Transverse colon (tissue), 4 donors: ENCODE results near the gene TLN1. TPM values are rescaled to one million over a fixed set of nuclear protein-coding genes. Genes with fewer than 3 reads are reported as not detected.

Source experiments
- DNase-seq: peaks from one replicate; pipeline ENCODE4 v3.0.0-alpha.2; 2019
- H3K27ac ChIP-seq, 4 donors: fragments of 200-600 bp; sonication (generic); 2 replicates each; pipeline ENCODE4 v1.5.1; 2016 to 2018; ENCODE audit warnings: inconsistent platforms in 4 of 4
- H3K27me3 ChIP-seq: fragments of 200-600 bp; sonication (generic); 2 replicates; pipeline ENCODE4 v1.5.1; 2017; ENCODE audit warnings: inconsistent platforms
- H3K36me3 ChIP-seq, 4 donors: fragments of 200-600 bp; sonication (generic); 2 replicates each; pipeline ENCODE4 v1.5.1; 2017 to 2019; ENCODE audit warnings: inconsistent platforms in 4 of 4
- H3K4me1 ChIP-seq, 4 donors: fragments of 200-600 bp; sonication (generic); 2 replicates each; pipeline ENCODE4 v1.5.1; 2017 to 2020; ENCODE audit warnings: inconsistent platforms in 4 of 4
- H3K4me3 ChIP-seq, 4 donors: fragments of 200-600 bp; sonication (generic); 1 replicate in 1 of 4; 2 replicates in 3 of 4; pipeline versions ENCODE4 v1.5.1 to v1.6.1; 2017 to 2019; ENCODE audit warnings: inconsistent platforms in 4 of 4
- H3K9me3 ChIP-seq, 2 donors: fragments of 200-600 bp; sonication (generic); 2 replicates each; pipeline ENCODE4 v1.5.1; 2017 to 2019; ENCODE audit warnings: inconsistent platforms in 2 of 2
- EP300 ChIP-seq: sonication (generic); formaldehyde crosslinking; IDR thresholded peaks from one replicate; pipeline ENCODE4 v1.6.1; 2017; ENCODE audit warnings: antibody characterized with exemption, low read depth
- POLR2A ChIP-seq: fragments of 450-650 bp; IDR thresholded peaks from one replicate; pipeline ENCODE4 v1.6.1; 2016; ENCODE audit warnings: antibody characterized with exemption, mild to moderate bottlenecking, moderate library complexity
- POLR2AphosphoS5 ChIP-seq, 3 donors: sonication (generic); formaldehyde crosslinking; IDR thresholded peaks; one replicate each; pipeline ENCODE4 v1.6.1; 2016; ENCODE audit warnings: antibody characterized with exemption in 3 of 3
- WGBS, 2 donors: methylation state at CpG; one replicate each; pipeline ENCODE4 v1.1.5; 2018; ENCODE audit warnings: low coverage in 1 of 2; 5-methylcytosine and 5-hydroxymethylcytosine counted together
- in situ Hi-C, 4 donors: fragments of 200-750 bp; cut with MboI; loops; one replicate each; pipeline versions ENCODE4 v1.15.0 to v1.15.1; 2017; ENCODE audit warnings: low sequenced_read_pairs in 3 of 4, low pct_ligation_motif_present in 1 of 4, low pct_unique_long_range_greater_than_20kb in 1 of 4
- intact Hi-C: fragments of 100-400 bp; cut with DNase I; formaldehyde crosslinking; loops from one replicate; pipeline ENCODE4 v1.15.1; 2023; ENCODE audit warnings: low total_unique reads
- total RNA-seq, 4 donors: library from RNA; depleted of rRNA; stranded (reverse); fragments of >200 nt; gene quantifications; one replicate each; pipeline ENCODE4 v1.1.0, GENCODE V29; 2016
- TF ChIP-seq, protein P1 (sequence below), 5 experiments: fragments of 200-600 bp in 3 of 5; fragments of 450-650 bp in 2 of 5; sonication (generic) in 3 of 5; IDR thresholded peaks; 1 replicate in 2 of 5; 2 replicates in 3 of 5; pipeline ENCODE4 v1.5.1; 2016 to 2017; ENCODE audit warnings: antibody characterized with exemption in 5 of 5, inconsistent platforms in 3 of 5, mild to moderate bottlenecking in 2 of 5, moderate library complexity in 1 of 5

Gene TLN1
- total RNA-seq, 4 donors from 2014 or later = 158 to 328 (median 177) TPM

DNA sequence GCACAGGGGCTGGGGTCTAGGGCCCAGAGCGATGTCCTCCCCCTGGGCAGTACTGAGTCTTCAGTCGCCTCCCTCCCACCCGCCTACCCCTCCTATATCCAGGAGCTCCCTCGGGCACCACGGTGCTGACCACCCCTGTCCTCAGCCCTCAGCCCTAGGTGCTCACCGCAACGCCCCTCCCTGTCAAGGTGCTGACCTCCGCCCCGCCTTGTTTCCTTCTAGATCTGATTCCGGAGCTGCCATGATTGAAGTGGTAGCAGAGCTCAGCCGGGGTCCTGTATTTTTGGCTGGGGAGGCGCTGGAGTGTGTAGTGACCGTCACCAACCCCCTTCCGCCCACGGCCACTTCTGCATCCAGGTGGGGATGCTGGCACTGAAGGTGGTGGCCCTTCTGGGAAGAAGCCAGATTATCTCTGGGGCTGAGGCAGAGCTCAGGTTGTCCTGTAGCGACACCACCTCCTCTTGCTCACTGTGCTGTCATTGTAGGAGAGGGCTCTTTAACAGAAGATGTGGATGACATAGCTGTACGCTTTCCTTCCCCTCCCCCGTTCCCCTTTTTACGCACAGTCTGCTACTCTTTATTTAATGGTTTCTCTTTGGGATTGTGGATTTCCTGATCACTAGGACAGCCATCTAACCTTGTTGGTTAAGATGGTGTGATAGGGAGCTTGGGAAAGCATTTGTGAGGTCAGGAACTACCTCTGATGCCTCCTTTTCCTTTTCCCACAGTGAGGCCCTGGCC lies 17.7 kb upstream of the TLN1 start:
- H3K4me1 ChIP-seq = peaks cover 6 to 45% (median 38%) of the 10 kb centered on the region in 4 donors
- TF ChIP-seq POLR2AphosphoS5 (IDR thresholded peaks at IDR 0.05) = no peak
- no peak for TF ChIP-seq EP300
- TF ChIP-seq, protein P1, sequence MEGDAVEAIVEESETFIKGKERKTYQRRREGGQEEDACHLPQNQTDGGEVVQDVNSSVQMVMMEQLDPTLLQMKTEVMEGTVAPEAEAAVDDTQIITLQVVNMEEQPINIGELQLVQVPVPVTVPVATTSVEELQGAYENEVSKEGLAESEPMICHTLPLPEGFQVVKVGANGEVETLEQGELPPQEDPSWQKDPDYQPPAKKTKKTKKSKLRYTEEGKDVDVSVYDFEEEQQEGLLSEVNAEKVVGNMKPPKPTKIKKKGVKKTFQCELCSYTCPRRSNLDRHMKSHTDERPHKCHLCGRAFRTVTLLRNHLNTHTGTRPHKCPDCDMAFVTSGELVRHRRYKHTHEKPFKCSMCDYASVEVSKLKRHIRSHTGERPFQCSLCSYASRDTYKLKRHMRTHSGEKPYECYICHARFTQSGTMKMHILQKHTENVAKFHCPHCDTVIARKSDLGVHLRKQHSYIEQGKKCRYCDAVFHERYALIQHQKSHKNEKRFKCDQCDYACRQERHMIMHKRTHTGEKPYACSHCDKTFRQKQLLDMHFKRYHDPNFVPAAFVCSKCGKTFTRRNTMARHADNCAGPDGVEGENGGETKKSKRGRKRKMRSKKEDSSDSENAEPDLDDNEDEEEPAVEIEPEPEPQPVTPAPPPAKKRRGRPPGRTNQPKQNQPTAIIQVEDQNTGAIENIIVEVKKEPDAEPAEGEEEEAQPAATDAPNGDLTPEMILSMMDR (IDR thresholded peaks at IDR 0.05) = no peak
- no peak for TF ChIP-seq POLR2A
- in situ Hi-C loops = loop anchor here in 1 of 4 donors (10.0 kb wide), 1 partner anchor 95 kb away; the partner anchor contains the start of genes CCDC107, RMRP and SIT1
- WGBS, 2 donors = 2% methylated on average over 18 of the region's 19 CpGs; no CpG with 5 or more reads in 1 of the 2 donors
- H3K27me3 ChIP-seq = no peaks in the 10 kb centered on the region
- no peaks in the 10 kb centered on the region for H3K9me3 ChIP-seq
- H3K27ac ChIP-seq = peak overlapping the region; percentile 92 to 97 (median 94)
- peak; percentile 75 for DNase-seq
- peak overlapping the region; percentile 20 to 93 (median 72) for H3K4me3 ChIP-seq
- H3K36me3 ChIP-seq = peaks cover 0 to 24% (median 10%) of the 10 kb centered on the region in 4 donors
- intact Hi-C loops = no loop called here

DNA sequence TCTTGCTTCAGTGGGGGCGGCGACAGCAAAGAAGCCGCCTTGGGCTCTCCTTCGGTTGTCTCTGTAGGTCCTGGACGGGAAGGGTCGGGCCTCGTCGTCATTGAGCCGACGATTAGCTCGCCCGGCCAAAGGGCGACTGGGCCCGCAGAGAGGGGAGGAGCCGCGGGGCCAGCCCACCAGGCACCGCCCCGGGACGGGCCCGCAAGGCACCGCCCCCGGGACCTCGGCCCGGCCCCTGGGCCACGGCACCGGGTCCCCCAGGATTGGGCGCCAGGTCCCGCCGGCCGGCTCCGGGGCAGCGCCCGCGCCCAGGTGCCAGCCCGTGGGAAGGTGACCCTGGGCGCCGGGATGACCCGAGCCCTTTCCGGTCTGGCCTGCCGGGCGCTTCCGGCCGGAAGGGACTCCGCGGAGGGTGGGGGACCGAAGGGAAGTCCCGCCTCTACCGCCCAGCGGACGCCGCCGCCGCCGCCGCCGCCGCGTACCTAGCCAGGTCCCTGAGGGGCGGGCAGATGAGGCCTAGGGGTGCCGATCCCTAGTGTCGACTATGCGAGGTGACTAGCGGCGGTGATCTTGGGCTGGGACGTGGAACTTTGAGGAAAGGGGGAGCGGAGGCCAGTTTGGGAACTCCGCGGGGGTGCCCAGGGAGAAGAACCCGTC lies 17.0 kb upstream of the TLN1 start, which contains the start of the genes GBA2 and RGP1:
Gene GBA2, minus strand, starts transcription at position 371 of the 657 bp plus-strand sequence. CDS start 524 bp downstream, outside the sequence.
Gene RGP1, plus strand, starts transcription at position 430 of the 657 bp plus-strand sequence. CDS start 469 bp downstream, outside the sequence.
- intact Hi-C loops = no loop called here
- Histone ChIP-seq H3K27me3 (no peaks in the 10 kb centered on the region), H3K9me3 (no peaks in the 10 kb centered on the region), H3K4me1 (peaks cover 6 to 47% (median 38%) of the 10 kb centered on the region in 4 donors), H3K36me3 (peaks cover 0 to 31% (median 10%) of the 10 kb centered on the region in 4 donors), H3K27ac (peak within 1 kb of the TSS; percentile 92 to 97 (median 94)), H3K4me3 (peak within 1 kb of the TSS; percentile 20 to 93 (median 72))
- peak; percentile 20 for TF ChIP-seq EP300
- TF ChIP-seq, protein P1 (IDR thresholded peaks at IDR 0.05) = no peak
- TF ChIP-seq POLR2AphosphoS5 (IDR thresholded peaks at IDR 0.05) = peak; percentile 70 to 84 (median 73)
- TF ChIP-seq POLR2A = peak; percentile 85
- 1% methylated on average over 35 of the region's 69 CpGs; no CpG with 5 or more reads in 1 of the 2 donors for WGBS, 2 donors
- peak; percentile 91 for DNase-seq
- in situ Hi-C loops = loop anchor here in 1 of 4 donors (10.0 kb wide), 1 partner anchor 94 kb away; the partner anchor contains the start of genes CCDC107, RMRP and SIT1

DNA sequence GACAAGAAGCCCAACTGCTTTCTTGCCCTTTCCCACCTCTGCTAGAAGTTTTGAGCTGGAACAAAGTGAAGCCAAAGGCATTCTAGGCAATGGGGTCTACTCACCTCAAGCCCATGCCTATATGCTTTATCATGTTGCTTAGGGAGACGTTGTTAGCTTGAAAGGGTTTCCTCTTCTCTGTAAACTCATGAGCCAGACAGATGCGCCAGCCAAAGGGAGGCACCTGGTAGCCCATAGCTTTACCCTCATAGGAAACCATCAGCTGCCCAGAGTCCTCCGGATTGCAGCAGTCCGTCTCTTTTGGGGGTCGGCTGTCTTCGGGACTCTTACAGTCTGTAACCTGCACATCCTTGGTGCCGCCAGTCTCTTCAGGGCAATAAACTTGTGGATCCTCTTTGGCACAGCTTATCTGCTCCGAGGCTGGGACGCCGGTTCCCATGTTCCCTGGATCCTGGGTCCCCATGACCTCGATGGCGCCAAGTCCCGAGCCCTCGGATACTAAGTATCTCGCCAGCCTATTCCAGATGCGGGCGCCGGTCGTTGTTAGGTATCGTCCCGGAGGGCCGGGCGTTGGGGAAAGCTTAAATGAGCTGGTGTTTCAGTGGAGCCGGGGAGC lies 16.4 kb upstream of the TLN1 start:
- in situ Hi-C loops (loop anchor here in 1 of 4 donors (10.0 kb wide), 1 partner anchor 94 kb away; the partner anchor contains the start of genes CCDC107, RMRP and SIT1), intact Hi-C loops (no loop called here)
- DNase-seq = no peak
- WGBS, 2 donors = 1% methylated on average over 21 of the region's 24 CpGs; no CpG with 5 or more reads in 1 of the 2 donors
- TF ChIP-seq, protein P1 (IDR thresholded peaks at IDR 0.05) = no peak
- TF ChIP-seq POLR2AphosphoS5 (IDR thresholded peaks at IDR 0.05) (no peak), EP300 (no peak), POLR2A (no peak)
- Histone ChIP-seq H3K27ac (peak overlapping the region; percentile 92 to 97 (median 94)), H3K4me1 (peaks cover 6 to 47% (median 38%) of the 10 kb centered on the region in 4 donors), H3K9me3 (no peaks in the 10 kb centered on the region), H3K36me3 (peaks cover 0 to 33% (median 10%) of the 10 kb centered on the region in 4 donors), H3K4me3 (peak overlapping the region; percentile 20 to 93 (median 72)), H3K27me3 (no peaks in the 10 kb centered on the region)
